COLO668 (cell line): ENCODE results near the gene RUVBL2.
"Not testable (repeated sequence)": the region's sequence is repeated elsewhere in the genome, so short reads cannot be mapped to it uniquely, and the experiment has no call there.

Source experiments
- DNase-seq: peaks from one replicate; lab custom pipeline; 2025; ENCODE audit not compliant: unreplicated experiment; lab: John Stamatoyannopoulos, UW

The RUVBL2 gene

GRCh38 chr19:49042177-49042576 is 48.5 kb downstream of the RUVBL2 start:
- no peak for DNase-seq

- not testable (repeated sequence) for DNase-seq
Observed at GRCh38 chr19:49042666-49043065, 49.0 kb downstream of the RUVBL2 start.

DNA sequence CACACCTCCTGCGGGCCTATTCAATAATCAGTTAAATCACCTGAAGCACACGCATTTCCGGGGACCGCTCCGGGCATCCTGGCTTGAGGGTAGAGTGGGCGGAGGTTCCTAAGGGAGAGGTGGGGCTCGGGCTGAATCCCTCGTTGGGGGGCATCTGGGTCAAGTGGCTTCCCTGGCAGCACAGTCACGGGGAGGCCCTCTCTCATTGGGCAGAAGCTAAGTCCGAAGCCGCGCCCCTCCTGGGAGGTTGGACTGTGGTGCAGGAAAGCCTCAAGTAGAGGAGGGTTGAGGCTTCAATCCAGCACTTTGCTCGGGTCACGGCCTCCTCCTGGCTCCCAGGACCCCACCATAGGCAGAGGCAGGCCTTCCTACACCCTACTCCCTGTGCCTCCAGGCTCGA is 49.9 kb downstream of the RUVBL2 start, which contains the start of gene CGB5:
Gene CGB5, plus strand, starts transcription at position 301 of the 400 bp plus-strand sequence. CDS start 362 bp downstream, outside the sequence.
- DNase-seq = not testable (repeated sequence)

GRCh38 chr19:49049011-49049410 is 55.3 kb downstream of the RUVBL2 start, which contains the start of gene CGB8:
TSS of gene CGB8 (minus strand) at chr19:49049111. CDS start at chr19:49048739, 372 bp downstream.
- DNase-seq = not testable (repeated sequence)

GRCh38 chr19:49049834-49050233 is 56.1 kb downstream of the RUVBL2 start:
- not testable (repeated sequence) for DNase-seq

DNA sequence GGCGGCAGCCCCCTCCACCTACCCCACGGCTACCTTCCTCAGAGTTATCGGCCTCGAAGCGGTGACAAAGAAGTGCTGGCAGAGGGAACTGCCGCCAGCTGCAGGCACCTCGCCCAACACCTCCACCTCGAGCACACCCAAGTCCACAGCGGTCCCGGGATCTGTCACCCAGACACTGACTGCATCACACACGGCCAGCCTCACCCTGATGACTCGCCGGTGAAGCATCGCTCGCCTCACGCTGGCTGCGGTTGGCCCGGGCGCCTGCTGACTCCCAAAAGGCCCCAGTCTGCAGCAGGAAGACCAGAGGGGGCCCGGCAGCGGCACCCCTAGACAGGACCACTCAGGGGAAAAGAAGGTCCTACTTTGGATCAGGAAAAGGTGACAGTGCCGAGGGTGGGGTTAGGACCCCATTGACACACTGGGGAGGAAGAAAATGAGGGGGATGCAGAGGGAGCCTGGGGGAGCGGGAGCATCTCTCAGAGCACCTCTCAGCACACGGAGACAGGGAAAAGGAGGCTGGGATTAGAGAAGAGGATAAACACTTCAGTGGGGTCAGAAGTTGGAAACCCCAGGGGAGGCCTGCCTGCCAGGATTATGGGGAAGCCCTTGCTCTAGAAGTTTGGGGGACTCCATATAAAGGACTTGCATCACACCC is 56.8 kb downstream of the RUVBL2 start:
- DNase-seq = not testable (repeated sequence)

GRCh38 chr19:49056101-49056901 is 62.6 kb downstream of the RUVBL2 start:
- peak; percentile 61 for DNase-seq

DNA sequence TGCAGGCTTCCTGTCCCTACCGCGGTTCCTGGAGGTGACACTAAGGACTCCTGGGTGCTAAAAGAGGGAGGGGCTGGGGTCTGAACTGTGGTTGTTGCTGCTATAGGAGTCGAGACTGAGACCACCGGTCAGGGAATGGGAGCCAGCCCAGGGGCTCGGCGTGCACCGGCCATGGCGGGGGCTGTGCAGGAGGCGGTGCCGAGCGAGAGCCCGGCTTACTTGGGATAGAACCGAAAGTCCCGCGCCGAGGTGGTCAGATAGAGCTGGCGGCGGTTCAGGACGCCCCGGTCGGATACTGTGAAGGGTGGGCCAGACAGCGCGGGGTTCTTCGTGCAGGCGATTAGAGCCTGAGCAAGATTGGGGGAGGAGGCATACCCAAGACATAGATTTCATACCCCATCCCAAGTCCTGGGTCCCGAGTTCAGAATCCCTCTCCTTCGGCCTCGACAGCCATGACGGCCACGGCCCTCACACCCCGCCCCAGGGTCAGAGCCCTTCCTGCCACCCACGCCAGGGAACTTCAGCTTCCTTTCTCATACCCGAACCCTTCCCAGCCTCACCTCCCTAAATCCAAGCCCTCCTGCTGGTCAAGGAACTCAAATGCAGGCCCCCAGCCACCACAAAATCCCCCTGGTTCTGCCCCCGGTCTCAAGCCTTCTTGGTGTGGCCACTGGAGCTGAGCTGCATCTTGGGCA is 63.4 kb downstream of the RUVBL2 start:
- DNase-seq = not testable (repeated sequence)

GRCh38 chr19:49057636-49058234 is 64.0 kb downstream of the RUVBL2 start, which contains the start of gene CGB7:
TSS of gene CGB7 (minus strand) at chr19:49057749. CDS start at chr19:49055375, 2,374 bp downstream.
- peak; percentile 13 for DNase-seq

DNA sequence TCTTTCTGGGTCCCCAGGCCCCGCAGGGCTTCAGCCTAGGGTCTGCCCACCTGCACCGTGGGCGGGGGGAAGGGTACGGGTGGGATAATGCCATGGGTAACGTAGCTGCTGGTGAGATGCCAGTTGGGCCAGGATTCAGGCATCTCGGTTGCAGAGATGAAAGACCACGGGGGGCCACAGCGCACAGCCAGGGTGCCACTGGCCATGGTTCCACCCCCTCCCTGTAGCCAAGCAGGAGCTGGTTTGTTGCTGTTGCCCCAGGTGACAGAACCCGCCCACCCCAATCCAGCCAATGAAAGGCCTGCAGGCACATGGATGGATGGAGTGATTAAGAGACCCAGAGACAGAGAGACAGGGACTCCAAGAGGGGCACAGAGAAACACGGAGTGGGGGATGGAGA is 64.9 kb downstream of the RUVBL2 start:
- DNase-seq = peak; percentile 1

DNA sequence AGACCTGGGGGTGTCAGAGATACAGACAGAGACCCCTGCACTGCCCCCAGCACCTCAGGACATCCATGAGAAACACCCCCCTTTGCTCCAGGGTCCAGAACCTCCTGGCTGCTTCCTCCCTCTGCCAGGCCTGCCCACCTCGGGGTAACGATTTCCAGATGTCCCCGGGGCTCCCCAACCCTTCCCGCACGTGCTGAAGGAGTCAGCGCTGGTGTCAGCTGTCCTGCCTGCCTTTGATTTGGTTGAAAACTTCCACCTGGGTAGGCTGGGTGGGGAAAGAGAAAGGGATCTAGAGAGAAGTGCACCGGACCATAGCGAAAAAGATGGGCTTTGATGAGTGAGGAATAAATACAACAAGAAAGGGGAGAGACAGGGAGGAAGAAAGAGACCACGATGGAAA is 65.4 kb downstream of the RUVBL2 start:
- DNase-seq = no peak

GRCh38 chr19:49061000-49061399 is 67.3 kb downstream of the RUVBL2 start:
- DNase-seq = no peak

- no peak for DNase-seq
Observed at GRCh38 chr19:49061445-49061844, 67.8 kb downstream of the RUVBL2 start.

GRCh38 chr19:49064029-49064629 is 70.4 kb downstream of the RUVBL2 start:
- DNase-seq = no peak

DNA sequence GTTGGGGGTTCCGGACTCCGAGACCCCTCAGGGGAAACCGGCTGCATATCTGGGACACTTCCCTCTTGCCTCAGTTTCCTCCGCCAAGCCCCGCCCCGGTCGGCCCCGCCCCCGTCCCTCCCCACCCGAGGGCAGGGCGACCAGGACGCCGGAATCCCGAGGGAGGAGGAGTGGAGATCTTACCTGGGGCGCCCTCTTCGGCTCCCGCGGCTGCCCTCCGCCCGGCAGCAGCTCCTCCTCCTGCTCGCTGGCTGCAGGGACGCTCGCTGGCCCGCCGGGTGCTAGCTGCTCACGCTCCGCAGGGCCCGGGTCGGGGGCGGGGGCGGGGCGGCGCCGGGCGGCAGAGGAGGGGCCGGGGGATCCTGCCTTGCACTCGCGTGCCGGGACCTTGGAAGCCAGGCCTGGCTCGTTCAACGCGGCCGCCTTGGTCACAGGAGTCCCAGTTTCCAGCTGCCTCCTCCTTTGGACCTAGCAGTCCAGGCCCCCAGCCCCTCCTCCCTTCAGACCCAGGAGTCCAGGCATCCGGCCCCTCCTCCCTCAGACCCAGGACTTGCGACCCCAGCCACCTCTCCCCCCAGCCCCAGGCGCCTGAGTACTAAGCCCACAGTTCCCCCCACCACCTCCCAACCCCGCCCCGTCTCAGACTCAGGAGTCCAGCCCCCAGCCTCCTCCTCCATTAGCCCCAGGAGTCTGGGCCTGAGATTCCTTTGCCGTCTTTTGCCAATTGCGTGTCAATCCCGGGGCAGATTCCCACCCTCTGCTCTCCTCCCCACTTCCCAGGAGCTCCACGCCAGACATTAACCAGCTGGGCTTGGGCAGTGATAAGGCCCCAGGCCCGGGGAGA is 71.3 kb downstream of the RUVBL2 start, which contains the start of gene NTF4:
Gene NTF4, minus strand, starts transcription at position 51 of the 844 bp plus-strand sequence. CDS start 2,821 bp downstream, outside the sequence.
- DNase-seq = no peak
